PFSK-1 (cell line): ENCODE data around the gene CYP2A6. TPM values are rescaled to one million over a fixed set of nuclear protein-coding genes. Genes with fewer than 3 reads are reported as not detected.
"Not testable (repeated sequence)": the region's sequence is repeated elsewhere in the genome, so short reads cannot be mapped to it uniquely, and the experiment has no call there.

Experiments used
- FOXP2 ChIP-seq: optimal IDR thresholded peaks from 2 replicates; pipeline ENCODE3; 2011; ENCODE audit warnings: borderline replicate concordance, control low read depth, inconsistent platforms; ENCODE audit not compliant: insufficient read depth; ENCODE audit errors: extremely low read length, extremely low read depth
- POLR2AphosphoS5 ChIP-seq: IDR thresholded peaks from 2 replicates; pipeline ENCODE4 v1.6.1; 2012; ENCODE audit warnings: low read depth, mild to moderate bottlenecking, control low read depth, low read length, moderate library complexity
- REST ChIP-seq, 2 experiments: IDR thresholded peaks; 2 replicates each; pipeline versions ENCODE4 v1.6.1 to v1.8.0; 2011 to 2012; ENCODE audit warnings: low read depth in 2 of 2, low read length in 2 of 2, control low read depth in 1 of 2, inconsistent platforms in 1 of 2, mild to moderate bottlenecking in 1 of 2, moderate library complexity in 1 of 2; ENCODE audit not compliant: insufficient read depth in 1 of 2
- SIN3A ChIP-seq: IDR thresholded peaks from 2 replicates; pipeline ENCODE4 v1.6.1; 2012; ENCODE audit warnings: mild to moderate bottlenecking, low read length, moderate library complexity, borderline replicate concordance; ENCODE audit not compliant: insufficient read depth
- TAF1 ChIP-seq: IDR thresholded peaks from 2 replicates; pipeline ENCODE4 v1.6.1; 2012; ENCODE audit warnings: low read length, control low read depth, borderline replicate concordance; ENCODE audit not compliant: insufficient read depth
- polyA plus RNA-seq: library from polyadenylated mRNA; unstranded; fragments of >200 nt; gene quantifications from one replicate; pipeline ENCODE4 v1.2.1, GENCODE V29; 2012; ENCODE audit warnings: low read depth, missing spikeins; ENCODE audit not compliant: insufficient read length

Gene CYP2A6
- polyA plus RNA-seq = not detected

GRCh38 chr19:40850277-40850676 lies at the start of gene CYP2A6:
CYP2A6 (minus strand) TSS chr19:40850447; CDS start chr19:40850426, 21 bp downstream.
- not testable (repeated sequence) for TF ChIP-seq FOXP2, POLR2AphosphoS5, TAF1

- TF ChIP-seq FOXP2 (no peak), SIN3A (no peak), TAF1 (no peak), POLR2AphosphoS5 (no peak), REST (IDR thresholded peaks at IDR 0.05; ENCODE audit: insufficient read depth in 1 of 2, low read depth in 2 of 2, low read length in 2 of 2) (no peak)
Observed at GRCh38 chr19:40896418-40896796, 46.2 kb upstream of the CYP2A6 start.

GRCh38 chr19:40893112-40893511 lies 42.9 kb upstream of the CYP2A6 start:
- TF ChIP-seq SIN3A (no peak), TAF1 (no peak), POLR2AphosphoS5 (no peak), REST (IDR thresholded peaks at IDR 0.05; ENCODE audit: insufficient read depth in 1 of 2, low read depth in 2 of 2, low read length in 2 of 2) (no peak), FOXP2 (no peak)

GRCh38 chr19:40889366-40889765 lies 39.1 kb upstream of the CYP2A6 start:
- TF ChIP-seq FOXP2 = no peak
- no peak for TF ChIP-seq SIN3A
- no peak for TF ChIP-seq POLR2AphosphoS5
- no peak for TF ChIP-seq REST (IDR thresholded peaks at IDR 0.05; ENCODE audit: insufficient read depth in 1 of 2, low read depth in 2 of 2, low read length in 2 of 2)
- no peak for TF ChIP-seq TAF1

GRCh38 chr19:40888191-40888590 lies 37.9 kb upstream of the CYP2A6 start:
- TF ChIP-seq REST (IDR thresholded peaks at IDR 0.05; ENCODE audit: insufficient read depth in 1 of 2, low read depth in 2 of 2, low read length in 2 of 2) (no peak), SIN3A (no peak), FOXP2 (no peak), TAF1 (no peak), POLR2AphosphoS5 (no peak)
